GM12891 (cell line): ENCODE measurements around the gene EIF5.

Source experiments
- POLR2A ChIP-seq: IDR thresholded peaks from 2 replicates; pipeline ENCODE4 v1.6.1; 2011; ENCODE audit warnings: low read depth, low read length, control low read depth
- POLR2AphosphoS5 ChIP-seq: IDR thresholded peaks from 2 replicates; pipeline ENCODE4 v1.6.1; 2011; ENCODE audit warnings: low read depth, low read length, control low read depth
- POU2F2 ChIP-seq: IDR thresholded peaks from 2 replicates; pipeline ENCODE4 v1.6.1; 2011; ENCODE audit warnings: low read depth, mild to moderate bottlenecking, control low read depth, low read length, moderate library complexity
- TAF1 ChIP-seq: IDR thresholded peaks from 2 replicates; pipeline ENCODE4 v1.6.1; 2011; ENCODE audit warnings: low read depth, low read length, control low read depth

DNA sequence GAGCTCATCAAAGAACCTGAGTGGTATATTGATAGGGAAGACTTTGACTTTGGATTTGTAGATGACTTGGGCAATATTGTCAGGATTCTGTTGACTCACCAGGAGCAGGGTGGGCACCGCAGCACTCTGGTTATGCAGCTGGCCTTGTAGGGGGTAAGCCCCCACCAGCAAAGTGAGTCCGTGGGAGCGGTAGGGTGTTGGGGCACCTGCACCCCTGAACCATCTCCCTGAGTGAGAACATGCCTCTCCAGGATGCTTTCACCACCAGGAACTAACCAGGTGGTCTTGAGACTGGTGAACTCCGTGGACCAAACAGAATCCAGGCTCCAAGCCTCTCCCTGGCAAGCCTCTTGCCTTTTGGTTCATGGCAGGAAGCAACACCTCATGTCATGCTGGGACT lies 44.0 kb upstream of the EIF5 start:
- no peak for TF ChIP-seq POLR2A
- TF ChIP-seq POLR2AphosphoS5: no peak
- no peak for TF ChIP-seq POU2F2
- TF ChIP-seq TAF1: no peak
